HTR-8/SVneo (cell line): ENCODE data around the gene AKIP1.
"Not testable (repeated sequence)": the region's sequence is repeated elsewhere in the genome, so short reads cannot be mapped to it uniquely, and the experiment has no call there.

ENCODE experiments used
- DNase-seq: peaks from one replicate; pipeline ENCODE4 v3.0.0; 2011; ENCODE audit warnings: low spot score, mixed read lengths; ENCODE audit not compliant: insufficient read length
- FAIRE-seq: peaks from 2 replicates; lab custom pipeline; 2011; peaks lifted over from hg19 to GRCh38; lab: Jason Lieb, UNC

AKIP1 gene

DNA sequence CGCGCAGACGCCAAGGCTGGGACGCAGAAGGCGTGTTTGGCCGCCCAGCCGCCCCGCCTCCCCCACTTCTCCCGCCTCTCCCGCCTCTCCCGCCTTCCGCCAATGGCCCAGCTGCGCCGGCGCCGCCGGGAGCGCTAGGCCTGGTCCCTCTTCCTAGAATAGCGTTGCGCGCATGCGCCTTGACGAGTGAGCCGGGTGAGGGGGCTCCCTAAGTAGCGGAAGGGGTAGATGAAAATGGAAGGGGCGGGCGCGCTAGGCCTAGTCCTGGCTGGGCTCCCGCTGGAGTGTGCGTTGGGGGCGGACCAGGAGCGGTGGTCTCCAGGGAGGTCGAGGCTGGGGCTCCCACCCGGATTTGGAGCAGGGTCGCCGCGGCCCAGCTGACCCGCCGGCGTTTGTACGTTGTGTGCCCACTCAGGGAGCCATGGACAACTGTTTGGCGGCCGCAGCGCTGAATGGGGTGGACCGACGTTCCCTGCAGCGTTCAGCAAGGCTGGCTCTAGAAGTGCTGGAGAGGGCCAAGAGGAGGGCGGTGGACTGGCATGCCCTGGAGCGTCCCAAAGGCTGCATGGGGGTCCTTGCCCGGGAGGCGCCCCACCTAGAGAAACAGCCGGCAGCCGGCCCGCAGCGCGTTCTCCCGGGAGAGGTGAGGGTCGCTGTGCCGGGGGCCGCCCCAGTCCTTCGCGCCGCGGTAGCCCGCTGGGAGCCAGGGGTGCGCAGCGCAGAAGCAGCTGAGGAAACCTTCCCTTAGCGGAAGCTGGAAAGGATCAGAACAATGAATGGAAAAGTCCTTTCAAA is at the start of gene AKIP1:
TSS of gene AKIP1 (plus strand) at position 161 of the 795 bp plus-strand sequence. CDS start at position 422, 261 bp downstream.
- peak; percentile 87 for FAIRE-seq

DNA sequence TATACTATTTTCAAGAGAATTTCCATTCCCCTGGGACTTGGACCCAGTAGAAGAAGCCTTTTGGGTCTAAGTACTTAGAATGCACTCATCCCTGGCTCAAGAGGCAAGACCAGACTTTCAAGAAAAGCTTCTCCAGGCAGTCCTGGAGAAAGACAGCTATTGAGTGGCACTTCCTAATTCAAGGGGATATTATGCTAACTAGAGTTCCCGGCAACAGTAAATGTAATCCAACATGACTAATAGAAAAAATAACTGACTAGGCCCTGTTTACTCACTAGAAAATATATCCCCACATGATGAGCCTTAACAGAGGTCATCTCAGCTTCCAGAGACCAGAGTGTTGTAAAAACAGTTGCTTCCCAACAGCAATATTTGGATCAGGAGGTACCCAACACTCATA is 47.2 kb upstream of the AKIP1 start:
- FAIRE-seq: no peak
- DNase-seq: peak; percentile 43

More for the DNA sequence above, at the start of gene AKIP1:
- DNase-seq: peak; percentile 95

DNA sequence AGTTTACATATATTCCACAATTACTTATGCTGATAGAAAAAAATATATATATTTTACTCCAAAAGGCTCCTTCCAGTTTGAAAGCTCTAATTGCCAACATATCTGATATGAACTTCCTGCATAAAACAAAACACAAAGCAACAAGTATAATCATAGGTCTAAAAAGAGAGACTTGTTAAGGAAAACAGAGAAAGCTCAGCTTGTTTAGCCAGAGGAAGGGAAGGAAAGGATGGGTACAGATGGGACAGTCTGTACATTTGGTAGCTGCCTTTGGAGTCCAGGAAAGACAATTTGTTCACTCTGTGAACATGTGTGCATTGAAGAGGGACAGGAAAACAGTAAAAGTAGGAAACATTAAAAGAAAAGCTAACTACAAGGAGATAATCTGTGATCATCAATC is 45.7 kb upstream of the AKIP1 start:
- DNase-seq: no peak
- no peak for FAIRE-seq

GRCh38 chr11:8867035-8867434 is 44.0 kb upstream of the AKIP1 start:
- no peak for FAIRE-seq
- DNase-seq: no peak

DNA sequence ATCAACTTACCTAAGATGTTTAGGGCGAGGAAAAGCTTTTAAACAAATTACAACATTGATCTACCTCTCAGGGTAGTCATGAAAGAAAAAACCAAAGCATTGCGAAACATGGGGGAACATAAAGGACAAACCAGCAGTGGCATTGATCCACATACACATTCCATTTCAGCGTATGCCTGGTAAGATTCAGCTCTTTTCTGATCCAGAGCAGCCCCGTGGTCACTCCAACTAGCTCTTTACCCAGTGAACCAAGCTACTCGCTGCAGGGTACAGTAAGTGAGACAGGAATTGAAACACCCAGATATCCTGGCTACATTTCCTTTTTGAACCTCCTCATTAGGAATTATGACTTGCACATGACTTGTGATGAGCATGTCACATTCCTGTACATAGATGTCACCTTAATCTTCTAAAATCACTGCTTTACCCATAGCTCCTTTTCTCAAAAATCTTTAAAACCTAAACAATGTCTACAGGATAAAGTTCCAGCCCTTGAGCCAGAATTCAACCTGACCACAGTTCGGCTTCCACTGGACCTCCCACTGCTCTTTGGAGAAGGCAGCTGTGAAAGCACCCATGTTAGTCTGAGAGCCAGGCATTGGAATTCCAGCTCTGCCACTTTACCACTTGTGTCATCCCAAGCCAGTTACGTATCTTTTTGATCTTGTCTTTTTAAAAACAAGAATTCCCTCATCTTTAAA is 42.9 kb upstream of the AKIP1 start:
- FAIRE-seq (peak; percentile 75), DNase-seq (peak; percentile 30)

- DNase-seq (peak; percentile 54), FAIRE-seq (peak; percentile 44)
Observed at GRCh38 chr11:8870411-8871170, 40.4 kb upstream of the AKIP1 start.

GRCh38 chr11:8871171-8871775 is 39.7 kb upstream of the AKIP1 start:
- peak; percentile 85 for DNase-seq

DNA sequence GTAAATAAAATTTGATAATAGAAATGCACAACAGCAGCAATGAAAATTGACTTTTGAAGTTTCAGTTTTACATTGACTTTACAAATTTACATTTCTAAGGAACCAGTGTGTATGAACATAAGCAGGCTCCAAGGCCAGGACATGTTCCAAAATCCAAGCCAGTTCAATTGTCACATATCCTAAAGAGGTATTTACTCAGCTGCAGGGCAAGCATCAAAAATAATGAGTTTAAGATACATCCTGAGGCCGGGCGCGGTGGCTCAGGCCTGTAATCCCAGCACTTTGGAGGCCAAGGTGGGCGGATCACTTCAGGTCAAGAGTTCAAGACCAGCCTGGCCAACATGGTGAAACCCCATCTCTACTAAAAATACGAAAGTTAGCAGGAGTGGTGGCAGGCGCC is 39.0 kb upstream of the AKIP1 start:
- DNase-seq (no peak), FAIRE-seq (no peak)

More at GRCh38 chr11:8871171-8871775, 39.7 kb upstream of the AKIP1 start:
- FAIRE-seq: peak; percentile 68

- no peak for FAIRE-seq
- DNase-seq: no peak
Observed at GRCh38 chr11:8873741-8874405, 37.1 kb upstream of the AKIP1 start.

- FAIRE-seq (no peak), DNase-seq (no peak)
Observed at GRCh38 chr11:8878771-8879170, 32.2 kb upstream of the AKIP1 start.

DNA sequence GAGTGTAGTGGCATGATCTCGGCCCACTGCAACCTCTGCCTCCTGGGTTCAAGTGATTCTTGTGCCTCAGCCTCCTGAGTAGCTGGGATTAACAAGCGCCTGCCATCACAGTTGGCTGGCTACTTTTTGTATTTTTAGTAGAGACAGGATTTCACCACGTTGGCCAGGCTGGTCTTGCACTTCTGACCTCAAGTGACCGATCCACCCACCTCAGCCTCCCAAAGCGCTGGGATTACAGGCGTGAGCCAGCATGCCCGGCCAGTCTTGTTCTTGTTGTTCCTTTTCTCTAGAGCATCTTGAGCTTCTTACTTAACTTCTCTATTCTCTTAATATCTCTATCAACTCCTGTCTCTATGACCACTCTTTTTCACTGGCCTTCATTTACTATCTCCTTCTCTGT is 29.4 kb upstream of the AKIP1 start:
- not testable (repeated sequence) for FAIRE-seq, DNase-seq

- FAIRE-seq (no peak), DNase-seq (no peak)
Observed at GRCh38 chr11:8886322-8886721, 24.7 kb upstream of the AKIP1 start.

GRCh38 chr11:8891185-8891584 is 19.8 kb upstream of the AKIP1 start:
- not testable (repeated sequence) for FAIRE-seq, DNase-seq

GRCh38 chr11:8899119-8899753 is 11.8 kb upstream of the AKIP1 start:
- DNase-seq (no peak), FAIRE-seq (no peak)

DNA sequence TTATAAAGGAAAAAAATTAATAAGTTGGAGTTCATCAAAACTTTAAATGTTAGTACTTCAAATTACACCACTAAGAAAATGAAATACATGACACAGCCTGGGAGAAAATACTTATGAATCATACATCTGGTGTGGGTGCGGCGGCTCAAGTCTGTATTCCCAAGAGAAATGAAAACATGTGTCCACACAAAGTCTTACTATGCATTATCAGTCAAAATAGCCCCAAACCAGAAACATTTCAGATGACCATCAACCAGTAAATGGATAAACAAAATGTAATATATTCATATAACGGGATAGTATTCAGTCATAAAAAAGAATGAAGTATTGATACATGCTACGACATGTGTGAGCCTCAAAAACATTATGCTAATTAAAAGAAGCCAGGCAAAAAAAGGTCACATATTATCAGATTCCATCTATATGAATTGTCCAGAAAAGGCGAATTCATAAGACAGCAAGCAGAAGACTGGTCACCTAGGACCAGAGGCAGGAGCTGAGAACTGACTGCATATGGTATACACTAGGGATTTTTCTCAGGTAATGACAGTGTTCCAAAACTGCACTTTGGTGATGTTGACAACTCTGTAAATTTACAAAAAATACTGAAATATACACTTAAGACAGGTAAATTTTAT is 5.3 kb upstream of the AKIP1 start:
- FAIRE-seq (no peak), DNase-seq (peak; percentile 36)

- no peak for FAIRE-seq
Observed at GRCh38 chr11:8907116-8907515, 3.9 kb upstream of the AKIP1 start.

GRCh38 chr11:8908099-8908498 is 2.9 kb upstream of the AKIP1 start:
- FAIRE-seq: no peak
- no peak for DNase-seq

More at GRCh38 chr11:8907116-8907515, 3.9 kb upstream of the AKIP1 start:
- DNase-seq: no peak

DNA sequence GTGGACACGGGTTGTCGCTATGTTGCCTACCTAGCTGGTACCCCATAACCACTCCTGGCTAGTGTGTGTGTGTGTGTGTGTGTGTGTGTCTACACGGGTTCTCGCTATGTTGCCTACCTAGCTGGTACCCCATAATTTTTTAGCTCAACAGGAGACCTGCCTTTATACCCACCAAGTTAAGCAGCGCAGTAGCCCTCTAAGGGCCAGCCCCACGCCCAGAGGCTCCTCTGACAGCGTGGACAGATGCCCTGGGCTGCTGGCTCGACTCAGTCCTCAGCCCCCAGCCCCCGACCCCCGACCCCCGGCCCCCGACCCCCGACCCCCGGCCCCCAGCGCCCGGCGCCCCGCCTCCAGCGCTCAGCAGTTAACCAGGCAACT is 351 bp upstream of the AKIP1 start:
- FAIRE-seq (no peak), DNase-seq (no peak)
